ENCODE results near the gene AMZ1.
"Not testable (repeated sequence)": the region's sequence is repeated elsewhere in the genome, so short reads cannot be mapped to it uniquely, and the experiment has no call there.

AMZ1 gene

DNA sequence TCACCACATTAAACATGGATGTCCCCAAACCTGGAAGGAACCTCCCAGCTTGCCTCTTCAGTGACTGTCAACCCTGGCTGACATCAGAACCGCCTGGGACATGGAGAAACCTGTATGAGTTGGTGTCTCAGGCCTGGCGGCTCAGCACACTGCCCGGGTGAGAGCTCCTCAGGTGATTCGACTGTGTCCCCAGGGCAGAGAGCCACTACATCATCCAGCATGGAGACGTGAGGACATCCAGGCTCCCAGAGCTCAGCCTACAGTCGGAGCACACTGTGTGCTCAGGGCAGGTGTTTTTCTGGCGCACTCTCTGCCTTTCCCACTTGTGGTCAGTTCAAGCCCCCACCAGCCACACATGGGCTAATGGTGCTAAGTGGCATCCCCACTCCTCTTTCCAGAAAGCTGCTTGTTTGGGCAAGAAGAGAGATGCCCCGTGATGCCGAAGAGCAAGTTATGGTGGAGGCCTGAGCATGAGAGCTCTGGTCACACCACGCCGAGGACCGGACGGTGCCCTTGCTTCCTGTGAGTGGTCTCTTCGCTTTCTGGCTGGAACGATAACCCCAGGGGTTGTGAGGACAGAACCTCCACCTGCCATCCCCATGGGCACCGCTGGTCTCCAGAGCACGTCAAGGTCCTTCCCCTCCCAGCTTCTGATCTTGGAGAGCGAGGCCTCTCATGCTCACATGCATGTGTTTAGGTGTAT is 38.5 kb downstream of the AMZ1 start:
- POLR2A ChIA-PET, result interaction anchor here (0.6 to 0.8 kb wide), 2 partner anchors 9 to 94 kb away, joined by 3 read pairs; no protein-coding TSS in a partner anchor
- H3K36me3 ChIP-seq (ENCODE audit: control insufficient read depth in 4 of 4, insufficient read depth in 4 of 4, low read length in 3 of 4), result peaks cover 9 to 65% (median 34%) of the 10 kb centered on the region in 4 experiments

DNA sequence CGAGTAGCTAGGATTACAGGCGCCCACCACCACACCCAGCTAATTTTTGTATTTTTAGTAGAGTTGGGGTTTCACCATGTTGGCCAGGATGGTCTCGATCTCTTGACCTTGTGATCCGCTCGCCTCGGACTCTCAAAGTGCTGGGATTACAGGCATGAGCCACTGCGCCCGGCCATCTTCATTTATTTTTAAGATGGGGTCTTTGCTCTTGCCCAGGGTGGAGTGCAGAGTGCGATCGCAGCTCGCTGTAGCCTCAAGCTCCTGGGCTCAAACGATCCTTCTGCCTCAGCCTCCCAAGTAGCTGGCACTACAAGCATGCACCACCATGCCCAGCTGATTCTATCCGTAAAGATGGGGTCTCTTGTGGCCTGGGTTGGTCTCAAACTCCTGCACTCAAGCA is 39.2 kb downstream of the AMZ1 start:
- H3K27me3 ChIP-seq (replicated peaks in 2 of 5; ENCODE audit: control insufficient read depth in 4 of 5, insufficient read depth in 5 of 5, low read length in 4 of 5), result not testable (repeated sequence)
- POLR2A ChIA-PET, result interaction anchor here (0.6 kb wide), 1 partner anchor 93 kb away, joined by 3 read pairs; no protein-coding TSS in a partner anchor

More for the DNA sequence above, 38.5 kb downstream of the AMZ1 start:
- H3K27me3 ChIP-seq (replicated peaks in 2 of 5; ENCODE audit: control insufficient read depth in 4 of 5, insufficient read depth in 5 of 5, low read length in 4 of 5), result no peaks in the 10 kb centered on the region
- CTCF ChIA-PET, result interaction anchor here (1.1 to 23.9 kb wide), 3 partner anchors 7 to 35 kb away, joined by 3 to 441 read pairs (median 441); no protein-coding TSS in a partner anchor
- no peak overlapping the region for H3K4me3 ChIP-seq (ENCODE audit: control insufficient read depth in 1 of 7, extremely low read depth in 1 of 7, insufficient read depth in 4 of 7, low read depth in 2 of 7, low read length in 6 of 7)
- H3K9me3 ChIP-seq (ENCODE audit: control extremely low read depth in 1 of 5, control insufficient read depth in 4 of 5, insufficient read depth in 2 of 5, low read depth in 1 of 5, low read length in 4 of 5), result no peaks in the 10 kb centered on the region
- 97% methylated on average over 11 of the region's 18 CpGs for WGBS (ENCODE audit: insufficient coverage)
- H3K4me1 ChIP-seq (ENCODE audit: control extremely low read depth in 1 of 4, control insufficient read depth in 4 of 4, insufficient read depth in 4 of 4, low read length in 3 of 4), result peaks cover under 1 to 45% (median 38%) of the 10 kb centered on the region in 4 experiments
- peak overlapping the region in 1 of 2 experiments; percentile 37 for H3K27ac ChIP-seq (ENCODE audit: insufficient read depth in 1 of 2, low read depth in 1 of 2, low read length in 2 of 2, poor library complexity in 1 of 2, severe bottlenecking in 2 of 2)
- DNase-seq, result no peak

DNA sequence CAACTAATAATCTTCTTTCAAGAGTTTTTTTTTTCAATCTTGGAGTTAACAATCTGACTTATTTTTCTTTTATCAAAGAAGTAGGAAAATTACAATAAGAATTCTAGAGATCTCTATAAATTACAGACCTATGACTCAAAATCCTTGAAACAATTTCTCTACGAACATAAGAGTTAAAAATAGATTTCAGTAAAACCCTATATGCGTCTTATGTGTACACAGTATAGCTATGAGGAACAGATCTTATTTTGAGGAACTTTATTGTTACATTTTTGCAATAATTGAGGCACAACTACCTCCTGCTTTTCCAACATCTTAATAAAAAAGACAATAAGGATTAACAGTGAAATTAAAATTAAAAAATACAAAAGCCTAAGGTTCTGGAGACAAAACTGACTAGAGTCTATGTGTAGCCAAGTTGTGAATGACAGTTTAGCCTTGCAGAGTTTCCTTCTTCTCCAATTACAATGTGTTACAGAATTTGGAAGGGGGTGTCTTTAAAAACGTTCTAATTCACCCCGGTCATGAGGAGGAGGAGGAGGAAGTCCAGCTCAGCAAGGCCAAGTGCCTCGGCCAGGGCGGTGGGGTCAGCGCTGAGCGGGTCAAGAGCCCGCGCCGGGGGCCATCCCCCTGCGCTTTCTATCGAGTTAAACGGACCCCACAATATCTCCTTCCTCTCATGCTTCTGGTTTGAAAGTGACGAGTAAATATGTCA is 40.5 kb downstream of the AMZ1 start:
- 7% methylated on average over 2 of the region's 15 CpGs for WGBS (ENCODE audit: insufficient coverage)

More for the DNA sequence above, 39.2 kb downstream of the AMZ1 start:
- Histone ChIP-seq H3K36me3 (ENCODE audit: control insufficient read depth in 4 of 4, insufficient read depth in 4 of 4, low read length in 3 of 4) (peaks cover 9 to 69% (median 33%) of the 10 kb centered on the region in 4 experiments), H3K4me1 (ENCODE audit: control extremely low read depth in 1 of 4, control insufficient read depth in 4 of 4, insufficient read depth in 4 of 4, low read length in 3 of 4) (peaks cover 3 to 48% (median 42%) of the 10 kb centered on the region in 4 experiments), H3K27ac (ENCODE audit: insufficient read depth in 1 of 2, low read depth in 1 of 2, low read length in 2 of 2, poor library complexity in 1 of 2, severe bottlenecking in 2 of 2) (peak overlapping the region in 1 of 2 experiments; percentile 60)
- H3K9me3 ChIP-seq (ENCODE audit: control extremely low read depth in 1 of 5, control insufficient read depth in 4 of 5, insufficient read depth in 2 of 5, low read depth in 1 of 5, low read length in 4 of 5); DNase-seq; H3K4me3 ChIP-seq (ENCODE audit: control insufficient read depth in 1 of 7, extremely low read depth in 1 of 7, insufficient read depth in 4 of 7, low read depth in 2 of 7, low read length in 6 of 7): not testable (repeated sequence)
- WGBS (ENCODE audit: insufficient coverage), result 98% methylated on average over 11 of the region's 13 CpGs
- CTCF ChIA-PET, result interaction anchor here (0.8 to 23.9 kb wide), 3 partner anchors 6 to 24 kb away, joined by 3 to 441 read pairs (median 441); no protein-coding TSS in a partner anchor

DNA sequence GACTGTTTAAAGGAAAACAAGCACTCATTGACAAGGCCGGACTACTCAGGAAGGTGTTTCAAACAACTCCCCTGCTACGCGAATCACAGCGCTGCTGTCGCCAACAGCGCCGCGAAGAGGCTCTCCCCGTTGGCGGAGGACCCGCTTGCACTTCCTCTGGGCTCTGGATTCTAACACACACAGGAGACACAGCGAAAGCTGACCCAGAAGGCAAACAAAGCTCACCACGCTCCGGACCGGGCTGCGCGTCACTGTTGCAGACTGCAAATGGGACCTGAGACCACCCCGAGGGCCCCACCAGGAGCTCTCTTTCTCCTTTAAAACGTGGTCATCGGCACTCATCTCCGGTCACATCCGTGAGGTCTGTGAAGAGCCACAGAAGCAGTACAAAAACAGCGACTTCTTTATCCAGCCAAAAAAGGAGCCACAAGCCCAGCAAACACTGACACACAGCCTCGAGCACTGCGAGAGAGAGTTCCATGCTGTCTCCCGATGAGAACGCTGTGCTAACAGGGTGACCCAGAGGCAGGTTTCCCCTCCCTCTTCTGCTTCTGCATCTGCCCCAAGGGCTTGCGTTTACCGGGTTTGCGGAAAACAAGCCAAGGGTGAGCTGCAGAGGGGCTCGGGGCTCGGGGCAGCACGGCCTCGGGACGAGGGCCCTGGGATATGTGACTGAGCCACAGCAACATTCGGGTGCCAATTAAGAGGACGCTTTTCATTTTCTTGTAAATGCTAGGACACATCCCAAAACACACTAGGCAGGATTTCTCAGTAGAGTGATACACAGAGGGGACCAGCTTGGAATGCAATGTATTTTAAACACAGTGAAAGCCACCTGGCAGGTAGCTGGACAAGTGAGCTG is 41.3 kb downstream of the AMZ1 start:
- H3K4me1 ChIP-seq (ENCODE audit: control extremely low read depth in 1 of 4, control insufficient read depth in 4 of 4, insufficient read depth in 4 of 4, low read length in 3 of 4), result peaks cover 8 to 64% (median 55%) of the 10 kb centered on the region in 4 experiments
- H3K27ac ChIP-seq (ENCODE audit: insufficient read depth in 1 of 2, low read depth in 1 of 2, low read length in 2 of 2, poor library complexity in 1 of 2, severe bottlenecking in 2 of 2), result peak overlapping the region; percentile 46 to 69
- no peaks in the 10 kb centered on the region for H3K27me3 ChIP-seq (replicated peaks in 2 of 5; ENCODE audit: control insufficient read depth in 4 of 5, insufficient read depth in 5 of 5, low read length in 4 of 5)
- peaks cover 9 to 67% (median 32%) of the 10 kb centered on the region in 4 experiments for H3K36me3 ChIP-seq (ENCODE audit: control insufficient read depth in 4 of 4, insufficient read depth in 4 of 4, low read length in 3 of 4)
- no peaks in the 10 kb centered on the region for H3K9me3 ChIP-seq (ENCODE audit: control extremely low read depth in 1 of 5, control insufficient read depth in 4 of 5, insufficient read depth in 2 of 5, low read depth in 1 of 5, low read length in 4 of 5)
- WGBS (ENCODE audit: insufficient coverage), result 90% methylated on average over 23 of the region's 37 CpGs
- peak in 2 of 3 donors; percentile 66 to 67 for DNase-seq
- ChIA-PET POLR2A (interaction anchor here (1.6 kb wide), 1 partner anchor 8 kb away, joined by 6 read pairs; no protein-coding TSS in a partner anchor), CTCF (interaction anchor here (0.9 to 23.9 kb wide), 6 partner anchors 4 to 59 kb away, joined by 3 to 441 read pairs (median 6); no protein-coding TSS in a partner anchor)
- H3K4me3 ChIP-seq (ENCODE audit: control insufficient read depth in 1 of 7, extremely low read depth in 1 of 7, insufficient read depth in 4 of 7, low read depth in 2 of 7, low read length in 6 of 7), result peak overlapping the region in 1 of 7 experiments; percentile 16

More for the DNA sequence above, 40.5 kb downstream of the AMZ1 start:
- CTCF ChIA-PET, result interaction anchor here (0.8 to 23.9 kb wide), 5 partner anchors 5 to 58 kb away, joined by 3 to 441 read pairs (median 4); no protein-coding TSS in a partner anchor
- Histone ChIP-seq H3K27ac (ENCODE audit: insufficient read depth in 1 of 2, low read depth in 1 of 2, low read length in 2 of 2, poor library complexity in 1 of 2, severe bottlenecking in 2 of 2) (peak overlapping the region; percentile 46 to 60), H3K4me1 (ENCODE audit: control extremely low read depth in 1 of 4, control insufficient read depth in 4 of 4, insufficient read depth in 4 of 4, low read length in 3 of 4) (peaks cover 4 to 56% (median 49%) of the 10 kb centered on the region in 4 experiments), H3K9me3 (ENCODE audit: control extremely low read depth in 1 of 5, control insufficient read depth in 4 of 5, insufficient read depth in 2 of 5, low read depth in 1 of 5, low read length in 4 of 5) (no peaks in the 10 kb centered on the region), H3K36me3 (ENCODE audit: control insufficient read depth in 4 of 4, insufficient read depth in 4 of 4, low read length in 3 of 4) (peaks cover 9 to 72% (median 33%) of the 10 kb centered on the region in 4 experiments), H3K4me3 (ENCODE audit: control insufficient read depth in 1 of 7, extremely low read depth in 1 of 7, insufficient read depth in 4 of 7, low read depth in 2 of 7, low read length in 6 of 7) (peak overlapping the region in 1 of 7 experiments; percentile 16), H3K27me3 (replicated peaks in 2 of 5; ENCODE audit: control insufficient read depth in 4 of 5, insufficient read depth in 5 of 5, low read length in 4 of 5) (no peaks in the 10 kb centered on the region)
- DNase-seq, result no peak
- POLR2A ChIA-PET, result interaction anchor here (0.6 kb wide), 1 partner anchor 29 kb away, joined by 3 read pairs; no protein-coding TSS in a partner anchor

DNA sequence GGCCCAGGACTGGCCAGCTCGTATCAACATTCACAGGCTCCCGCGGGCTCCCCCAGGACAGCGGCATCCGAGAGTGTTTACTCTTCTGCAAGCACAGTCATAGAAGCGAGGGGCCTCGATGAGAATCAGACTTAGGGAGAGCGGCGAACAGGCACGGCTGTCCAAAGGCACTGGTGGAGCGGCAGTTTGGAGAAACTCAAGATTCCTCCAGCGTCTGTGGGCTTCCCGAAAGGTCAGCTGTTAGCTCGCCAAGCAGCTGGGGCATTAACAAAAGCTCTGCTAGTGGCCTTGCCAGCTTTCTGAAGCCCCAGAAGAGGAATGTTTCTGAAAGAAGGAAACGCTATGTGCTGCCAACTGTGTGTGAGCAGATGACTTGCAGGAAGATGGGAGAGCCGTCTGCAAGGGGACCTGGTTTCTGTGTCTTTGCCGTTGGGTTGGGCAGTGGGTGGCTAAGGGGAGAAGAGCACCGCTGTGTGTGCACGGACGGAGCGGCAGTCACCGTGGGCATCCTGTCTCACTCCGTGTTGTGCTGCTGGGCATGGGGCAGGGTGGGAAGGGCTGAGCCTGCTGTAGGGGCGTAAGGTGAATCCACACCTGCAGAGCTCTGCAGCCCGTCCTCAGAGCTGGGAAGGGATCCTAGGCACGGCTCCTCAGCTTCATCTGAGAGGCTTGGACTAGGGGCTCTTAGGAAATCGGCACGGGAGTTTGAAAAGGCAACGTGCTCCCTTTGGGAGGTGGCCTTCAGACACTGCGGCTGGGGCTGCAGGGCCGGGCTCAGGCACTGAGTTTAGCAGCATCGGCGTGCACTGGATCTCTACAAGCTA is 42.1 kb downstream of the AMZ1 start:
- ChIA-PET CTCF (interaction anchor here (0.6 to 23.9 kb wide), 6 partner anchors 3 to 67 kb away, joined by 4 to 441 read pairs (median 6); no protein-coding TSS in a partner anchor), POLR2A (interaction anchor here (0.5 to 1.6 kb wide), 2 partner anchors 9 to 90 kb away, joined by 3 to 6 read pairs; no protein-coding TSS in a partner anchor)
- Histone ChIP-seq H3K27ac (ENCODE audit: insufficient read depth in 1 of 2, low read depth in 1 of 2, low read length in 2 of 2, poor library complexity in 1 of 2, severe bottlenecking in 2 of 2) (peak overlapping the region; percentile 46 to 69), H3K36me3 (ENCODE audit: control insufficient read depth in 4 of 4, insufficient read depth in 4 of 4, low read length in 3 of 4) (peaks cover 9 to 59% (median 29%) of the 10 kb centered on the region in 4 experiments), H3K27me3 (replicated peaks in 2 of 5; ENCODE audit: control insufficient read depth in 4 of 5, insufficient read depth in 5 of 5, low read length in 4 of 5) (no peaks in the 10 kb centered on the region), H3K4me3 (ENCODE audit: control insufficient read depth in 1 of 7, extremely low read depth in 1 of 7, insufficient read depth in 4 of 7, low read depth in 2 of 7, low read length in 6 of 7) (peak overlapping the region in 1 of 7 experiments; percentile 2), H3K4me1 (ENCODE audit: control extremely low read depth in 1 of 4, control insufficient read depth in 4 of 4, insufficient read depth in 4 of 4, low read length in 3 of 4) (peaks cover 11 to 72% (median 64%) of the 10 kb centered on the region in 4 experiments), H3K9me3 (ENCODE audit: control extremely low read depth in 1 of 5, control insufficient read depth in 4 of 5, insufficient read depth in 2 of 5, low read depth in 1 of 5, low read length in 4 of 5) (no peaks in the 10 kb centered on the region)
- WGBS (ENCODE audit: insufficient coverage), result 60% methylated on average over 33 of the region's 33 CpGs
- peak in 1 of 3 donors; percentile 62 for DNase-seq

Data from common myeloid progenitor, CD34-positive (primary cell).